Choroid plexus epithelial cell (primary cell): ENCODE results near the gene CDH4.

Source experiments
- DNase-seq: peaks from one replicate; pipeline ENCODE4 v3.0.0-alpha.2; 2010; ENCODE audit warnings: low read depth
- H3K4me3 ChIP-seq: 2 replicates; pipeline ENCODE4 v1.5.1; 2011; ENCODE audit warnings: low read depth, mild to moderate bottlenecking, control low read depth, low read length, moderate library complexity
- CTCF ChIP-seq: conservative IDR thresholded peaks from 2 replicates; pipeline ENCODE4 v1.5.1; 2011; ENCODE audit warnings: low read depth, mild to moderate bottlenecking, control low read depth, inconsistent platforms, low read length, moderate library complexity

The CDH4 gene

GRCh38 chr20:61455508-61456215 lies 203.6 kb downstream of the CDH4 start:
- no peak for TF ChIP-seq CTCF
- no peak for DNase-seq
- H3K4me3 ChIP-seq, result no peak overlapping the region

DNA sequence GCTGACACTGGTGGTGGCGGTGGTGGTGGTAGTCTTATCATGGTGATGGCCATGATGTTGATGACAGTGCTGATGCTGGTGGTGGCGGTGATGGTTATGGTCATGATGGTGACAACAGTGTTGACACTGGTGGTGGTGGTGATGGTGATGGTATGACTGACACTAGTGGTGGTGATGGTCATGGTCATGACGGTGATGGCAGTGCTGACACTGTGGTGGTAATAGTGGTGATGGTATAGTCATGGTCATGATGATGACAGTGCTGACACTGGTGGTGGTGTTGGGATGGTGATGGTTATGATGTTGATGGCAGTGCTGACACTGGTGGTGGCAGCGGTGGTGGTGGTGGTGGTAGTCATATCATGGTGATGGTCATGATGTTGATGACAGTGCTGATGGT lies 205.7 kb downstream of the CDH4 start:
- DNase-seq, result no peak
- no peak for TF ChIP-seq CTCF
- no peak overlapping the region for H3K4me3 ChIP-seq

DNA sequence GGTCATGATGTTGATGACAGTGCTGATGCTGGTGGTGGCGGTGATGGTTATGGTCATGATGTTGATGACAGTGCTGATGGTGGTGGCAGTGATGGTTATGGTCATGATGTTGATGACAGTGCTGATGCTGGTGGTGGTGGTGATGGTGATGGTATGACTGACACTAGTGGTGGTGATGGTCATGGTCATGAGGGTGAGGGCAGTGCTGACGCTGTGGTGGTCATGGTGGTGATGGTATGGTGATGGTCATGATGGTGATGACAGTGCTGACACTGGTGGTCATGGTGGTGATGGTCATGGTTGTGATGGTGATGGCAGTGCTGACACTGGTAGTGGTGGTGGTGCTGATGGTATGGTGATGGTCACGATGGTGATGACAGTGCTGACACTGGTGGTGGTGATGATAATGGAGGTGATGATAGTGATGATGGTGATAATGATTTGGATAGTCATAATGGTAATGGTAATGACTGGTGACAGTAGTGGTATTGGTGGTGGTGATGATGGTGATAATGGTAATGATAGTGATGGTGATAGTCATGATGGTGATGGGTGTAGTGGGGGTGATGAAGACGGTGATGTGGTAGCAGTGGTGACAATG lies 206.2 kb downstream of the CDH4 start:
- H3K4me3 ChIP-seq, result no peak overlapping the region
- no peak for DNase-seq
- no peak for TF ChIP-seq CTCF

GRCh38 chr20:61459266-61459665 lies 207.2 kb downstream of the CDH4 start:
- DNase-seq, result no peak
- no peak overlapping the region for H3K4me3 ChIP-seq
- no peak for TF ChIP-seq CTCF

DNA sequence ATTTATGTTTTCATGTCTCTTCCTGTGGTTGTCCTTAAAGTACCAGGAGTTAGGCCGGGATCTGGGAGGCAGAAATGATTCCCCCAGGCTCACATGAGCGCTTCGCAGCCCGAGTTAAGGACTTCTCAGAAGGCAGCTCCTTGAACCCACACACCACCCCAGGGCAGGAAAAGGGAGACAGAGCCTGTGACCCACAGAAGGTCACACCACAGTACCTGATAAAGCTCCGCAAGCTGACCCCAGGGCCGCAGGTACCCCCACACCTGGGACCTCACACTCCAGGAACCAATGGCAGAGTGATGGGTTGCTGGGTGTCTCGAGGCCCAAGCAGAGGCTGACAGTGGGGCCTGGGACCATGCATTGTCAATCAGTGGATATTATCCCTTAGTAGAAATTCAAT lies 207.6 kb downstream of the CDH4 start:
- H3K4me3 ChIP-seq, result no peak overlapping the region
- TF ChIP-seq CTCF, result no peak
- no peak for DNase-seq

- no peak for DNase-seq
- TF ChIP-seq CTCF, result no peak
- H3K4me3 ChIP-seq, result no peak overlapping the region
Observed at GRCh38 chr20:61460261-61461052, 208.4 kb downstream of the CDH4 start.
